ENCODE data around the gene UBR2. TPM values are rescaled to one million over a fixed set of nuclear protein-coding genes. Genes with fewer than 3 reads are reported as not detected.
"Not testable (repeated sequence)": the region's sequence is repeated elsewhere in the genome, so short reads cannot be mapped to it uniquely, and the experiment has no call there.

The UBR2 gene
- total RNA-seq, 1 donor from 2014 or later, result 30.0 TPM

DNA sequence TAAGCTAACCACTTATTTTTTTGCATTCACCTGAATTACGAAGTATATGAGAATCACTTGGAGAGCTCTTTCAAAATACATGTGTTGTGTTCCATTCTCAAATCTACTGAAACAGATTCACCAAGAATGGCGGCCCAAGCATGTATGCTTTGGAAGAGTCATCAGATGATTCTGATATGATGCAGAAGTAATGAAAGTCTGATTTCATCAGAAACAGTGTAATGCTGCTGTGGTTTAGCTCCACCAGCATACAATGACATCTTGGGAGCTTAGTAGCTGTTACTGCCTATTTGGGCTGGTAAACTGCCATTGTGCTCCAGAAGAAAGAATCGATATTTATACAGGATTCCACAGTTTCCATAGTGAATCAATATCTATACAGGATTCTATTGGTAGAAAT is 52.9 kb downstream of the UBR2 start:
- intact Hi-C loops (cut with micrococcal nuclease), result no loop called here

GRCh38 chr6:42618105-42618504 is 54.3 kb downstream of the UBR2 start:
- intact Hi-C loops (cut with micrococcal nuclease), result no loop called here

GRCh38 chr6:42618686-42619085 is 54.9 kb downstream of the UBR2 start:
- intact Hi-C loops (cut with micrococcal nuclease), result no loop called here

DNA sequence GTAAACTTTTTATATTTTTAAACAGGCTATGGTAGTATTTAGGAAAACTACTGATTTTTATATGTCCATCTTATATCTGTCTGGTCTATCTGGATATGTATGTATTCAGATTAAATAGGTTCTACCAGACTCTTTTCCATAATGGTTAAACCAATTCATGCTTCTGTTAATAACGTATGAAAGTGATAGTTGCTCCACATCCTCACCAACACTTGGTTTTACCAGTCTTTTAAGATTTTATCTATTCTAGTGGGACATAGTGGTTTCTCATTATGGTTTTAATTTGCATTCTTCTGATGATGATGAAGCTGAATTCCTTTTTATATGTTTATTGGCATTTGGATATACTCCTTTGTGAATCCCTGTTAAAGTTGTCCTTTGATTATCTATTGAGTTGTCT is 56.1 kb downstream of the UBR2 start:
- intact Hi-C loops (cut with micrococcal nuclease), result no loop called here

DNA sequence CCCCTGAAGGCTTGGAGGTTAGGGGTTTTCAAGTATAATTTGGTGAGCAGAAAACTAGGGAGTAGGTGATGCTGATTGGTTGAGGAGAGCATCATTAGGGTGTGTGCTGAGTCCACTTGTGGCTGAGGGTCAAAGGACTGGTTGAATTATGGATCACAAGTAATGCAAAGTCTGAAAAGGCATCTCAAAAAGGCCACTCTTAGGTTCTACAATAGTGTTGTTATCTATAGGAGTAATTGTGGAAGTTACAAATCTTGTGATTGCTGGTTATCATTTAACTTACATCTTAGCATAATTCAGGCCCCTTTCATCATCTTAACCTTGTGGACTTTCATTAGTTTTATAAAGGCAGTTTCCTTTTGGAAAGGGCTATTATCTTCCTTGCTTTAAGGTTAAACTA is 60.8 kb downstream of the UBR2 start:
- intact Hi-C loops (cut with micrococcal nuclease), result no loop called here

DNA sequence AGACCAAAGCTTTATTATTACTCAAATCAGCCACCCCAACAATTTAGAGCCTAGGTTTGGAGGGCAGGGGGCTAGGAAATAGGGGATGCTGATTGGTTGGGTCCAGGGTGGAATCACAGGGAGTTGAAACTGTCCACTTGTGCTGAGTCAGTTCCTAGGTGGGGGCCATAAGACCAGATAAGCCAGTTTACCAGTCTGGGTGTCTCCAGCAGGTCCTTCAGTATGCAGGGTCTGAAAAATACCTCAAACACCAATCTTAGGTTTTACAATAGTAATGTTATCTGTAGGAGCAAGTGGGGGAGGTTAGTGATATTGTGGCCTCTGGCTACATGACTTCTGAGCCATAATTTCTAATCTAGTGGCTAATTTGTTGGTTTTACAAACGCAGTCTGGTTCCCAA is 63.2 kb downstream of the UBR2 start:
- intact Hi-C loops (cut with micrococcal nuclease), result no loop called here

- intact Hi-C loops (cut with micrococcal nuclease), result no loop called here
Measured at GRCh38 chr6:42627674-42628073, 63.8 kb downstream of the UBR2 start.

GRCh38 chr6:42628604-42629003 is 64.8 kb downstream of the UBR2 start:
- intact Hi-C loops (cut with micrococcal nuclease), result no loop called here

DNA sequence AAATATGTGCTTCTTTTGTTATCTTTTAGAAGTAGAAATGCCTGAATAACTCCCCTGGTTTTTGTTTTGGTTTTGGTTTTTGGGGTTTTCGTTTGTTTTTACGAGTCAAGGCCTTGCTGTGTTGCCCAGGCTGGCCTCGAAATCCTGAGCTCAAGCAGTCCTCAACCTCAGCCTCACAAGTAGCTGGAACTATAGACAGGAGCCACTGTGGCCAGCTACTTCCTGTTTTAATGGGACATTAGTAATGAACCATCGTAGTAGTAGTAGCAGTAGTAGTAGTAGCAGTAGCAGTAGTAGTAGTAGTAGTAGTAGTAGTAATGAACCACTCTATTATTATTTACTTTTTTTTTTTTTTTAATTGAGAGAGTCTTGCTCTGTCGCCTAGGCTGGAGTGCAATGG is 66.0 kb downstream of the UBR2 start:
- intact Hi-C loops (cut with micrococcal nuclease), result no loop called here

DNA sequence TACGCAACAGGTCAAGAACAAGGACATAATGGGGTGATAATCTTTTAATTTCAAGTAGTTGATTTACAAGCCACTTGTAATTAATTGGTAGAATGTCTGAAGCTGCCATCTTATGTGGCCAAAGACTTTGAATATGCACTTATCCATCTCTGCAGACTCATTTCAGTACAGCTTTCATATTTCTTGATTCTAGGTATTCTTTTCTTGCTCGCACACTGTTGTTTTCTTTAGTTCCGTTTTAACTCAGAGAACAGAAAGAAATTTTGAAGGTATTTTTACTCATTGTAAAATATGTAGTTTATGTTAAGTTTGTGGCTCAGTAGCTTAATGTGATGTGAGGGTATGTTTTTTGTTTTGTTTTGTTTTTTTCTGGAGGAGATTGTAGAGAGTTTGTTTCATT is 73.9 kb downstream of the UBR2 start:
- intact Hi-C loops (cut with micrococcal nuclease), result no loop called here

DNA sequence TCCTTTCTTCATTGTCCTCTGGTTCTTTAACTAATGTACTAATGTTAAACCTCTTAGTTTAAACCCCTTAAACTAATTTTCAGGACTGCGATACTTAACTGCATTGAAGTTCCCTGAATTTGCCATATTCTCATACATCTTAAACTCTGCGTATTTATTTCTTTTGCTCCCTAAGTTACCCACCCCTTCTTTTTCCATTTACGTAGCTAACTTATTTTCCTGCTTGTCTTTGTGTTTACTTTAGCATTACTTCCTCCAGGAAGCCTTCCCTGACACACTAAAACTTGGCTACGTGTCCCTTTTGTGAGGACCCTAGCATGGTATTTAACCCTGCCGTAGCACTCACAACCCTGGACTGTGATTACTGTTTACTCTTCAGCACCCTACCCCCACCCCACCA is 79.0 kb downstream of the UBR2 start:
- intact Hi-C loops (cut with micrococcal nuclease), result no loop called here

DNA sequence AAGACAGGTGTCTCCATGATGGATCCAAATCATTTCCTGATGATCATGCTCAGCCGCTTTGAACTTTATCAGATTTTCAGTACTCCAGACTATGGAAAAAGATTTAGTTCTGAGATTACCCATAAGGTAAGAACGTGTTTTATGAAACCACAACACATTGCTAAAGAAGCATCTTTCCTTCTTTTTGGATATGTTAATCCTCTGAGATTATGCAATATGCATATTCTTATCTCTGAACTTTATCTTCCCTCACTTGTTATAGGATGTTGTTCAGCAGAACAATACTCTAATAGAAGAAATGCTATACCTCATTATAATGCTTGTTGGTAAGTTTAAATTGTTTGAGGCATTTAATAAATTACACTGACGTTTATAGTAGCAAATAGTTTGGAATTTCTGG is 80.4 kb downstream of the UBR2 start:
- intact Hi-C loops (cut with micrococcal nuclease), result no loop called here

DNA sequence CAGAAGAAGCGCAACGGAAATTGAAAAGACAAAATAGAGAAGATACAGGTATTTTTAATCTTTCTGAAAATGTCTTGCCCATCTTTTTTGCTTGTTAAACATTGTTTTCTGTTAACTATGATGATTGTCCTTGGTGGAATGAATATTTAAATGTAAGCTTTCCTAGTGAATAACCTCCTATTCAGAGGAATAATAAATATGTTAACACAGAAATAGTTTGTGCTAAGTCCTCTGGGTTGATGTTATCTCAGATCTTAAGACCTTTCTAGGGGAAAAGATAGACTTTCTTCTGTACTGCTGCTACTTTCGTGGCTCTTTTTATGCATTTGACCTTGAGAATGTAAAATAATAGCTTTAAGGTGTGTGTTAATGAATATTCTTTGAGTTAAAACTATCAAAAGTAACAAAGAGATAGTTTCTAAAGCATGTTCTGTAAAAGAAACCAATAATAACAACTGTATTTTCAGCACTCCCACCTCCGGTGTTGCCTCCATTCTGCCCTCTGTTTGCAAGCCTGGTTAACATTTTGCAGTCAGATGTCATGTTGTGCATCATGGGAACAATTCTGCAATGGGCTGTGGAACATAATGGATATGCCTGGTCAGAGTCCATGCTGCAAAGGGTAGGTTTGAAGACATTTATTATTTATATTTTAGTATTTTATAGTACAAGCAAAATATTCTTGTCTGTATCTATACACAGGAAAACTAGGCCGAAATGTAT is 88.4 kb downstream of the UBR2 start:
- intact Hi-C loops (cut with micrococcal nuclease), result no loop called here

- intact Hi-C loops (cut with micrococcal nuclease), result no loop called here
Measured at GRCh38 chr6:42653851-42654250, 90.0 kb downstream of the UBR2 start.

GRCh38 chr6:42659806-42660205 is 96.0 kb downstream of the UBR2 start:
- intact Hi-C loops (cut with micrococcal nuclease), result no loop called here

DNA sequence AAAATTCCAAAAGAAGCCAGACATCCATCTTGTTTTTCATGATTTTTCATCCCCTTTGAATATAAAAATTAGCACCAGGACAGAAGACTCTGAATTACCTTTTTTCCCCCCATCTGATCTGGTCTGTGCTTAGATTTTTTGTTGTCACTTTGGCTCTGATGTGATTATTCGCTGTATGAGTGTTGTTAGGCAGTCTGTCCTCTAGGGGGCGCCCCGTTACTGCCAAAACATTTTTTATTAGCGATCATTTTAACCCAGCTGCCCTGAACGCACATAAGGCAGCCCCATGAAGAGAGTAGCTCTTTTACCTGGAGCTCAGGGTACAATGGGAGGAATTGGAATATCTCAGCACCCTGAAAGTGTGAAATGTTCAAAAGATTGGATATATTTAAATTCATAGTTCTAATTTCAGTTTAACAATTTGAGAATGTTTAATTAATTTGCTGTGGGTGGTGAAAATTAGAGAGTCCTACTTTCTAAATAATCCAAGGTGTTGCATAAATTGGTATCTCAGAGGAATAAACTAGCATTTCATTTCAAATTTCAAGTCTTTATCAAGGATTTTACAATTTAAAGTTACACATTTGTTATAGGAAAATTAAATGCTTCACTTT is 97.8 kb downstream of the UBR2 start:
- intact Hi-C loops (cut with micrococcal nuclease), result loop anchor here (1.0 kb wide), 3 partner anchors 65 to 238 kb away; no protein-coding TSS in a partner anchor

- intact Hi-C loops (cut with micrococcal nuclease), result no loop called here
Measured at GRCh38 chr6:42664718-42665117, 100.9 kb downstream of the UBR2 start.

DNA sequence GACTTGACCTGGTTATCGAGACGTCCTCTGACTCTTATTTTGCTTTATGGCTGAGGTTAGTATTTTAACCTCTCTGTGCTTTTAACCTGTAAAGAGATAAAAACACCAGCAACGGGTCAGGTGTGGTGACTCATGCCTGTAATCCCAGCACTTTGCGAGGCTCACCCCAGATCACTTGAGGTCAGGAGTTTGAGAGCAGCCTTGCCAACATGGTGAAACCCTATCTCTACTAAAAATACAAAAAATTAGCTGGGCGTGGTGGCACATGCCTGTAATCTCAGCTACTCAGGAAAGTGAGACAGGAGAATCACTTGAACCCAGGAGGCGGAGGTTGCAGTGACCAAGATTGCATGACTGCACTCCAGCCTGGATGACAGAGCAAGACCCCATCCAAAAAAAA is 110.5 kb downstream of the UBR2 start:
- intact Hi-C loops (cut with micrococcal nuclease), result not testable (repeated sequence)

DNA sequence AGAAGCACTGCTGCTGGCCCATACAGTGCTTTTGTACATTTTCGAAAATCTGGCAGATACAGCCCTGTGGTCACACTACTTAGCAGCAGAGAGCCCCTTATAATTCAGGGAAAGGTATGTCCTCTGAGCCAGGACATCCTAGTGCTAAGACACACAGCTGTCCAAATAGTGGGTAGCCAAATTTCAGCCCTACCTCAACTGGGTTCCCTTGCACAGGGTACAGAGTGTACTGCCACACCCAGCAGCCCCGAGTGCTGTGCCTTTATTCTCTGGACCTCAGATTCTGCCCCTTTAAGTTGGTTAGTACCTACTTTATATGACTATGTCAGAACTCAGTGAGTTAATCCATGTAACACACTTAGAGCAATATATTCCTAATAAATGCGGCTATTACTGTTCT is 111.0 kb downstream of the UBR2 start:
- intact Hi-C loops (cut with micrococcal nuclease), result no loop called here

- intact Hi-C loops (cut with micrococcal nuclease), result no loop called here
Measured at GRCh38 chr6:42679358-42679757, 115.5 kb downstream of the UBR2 start.

DNA sequence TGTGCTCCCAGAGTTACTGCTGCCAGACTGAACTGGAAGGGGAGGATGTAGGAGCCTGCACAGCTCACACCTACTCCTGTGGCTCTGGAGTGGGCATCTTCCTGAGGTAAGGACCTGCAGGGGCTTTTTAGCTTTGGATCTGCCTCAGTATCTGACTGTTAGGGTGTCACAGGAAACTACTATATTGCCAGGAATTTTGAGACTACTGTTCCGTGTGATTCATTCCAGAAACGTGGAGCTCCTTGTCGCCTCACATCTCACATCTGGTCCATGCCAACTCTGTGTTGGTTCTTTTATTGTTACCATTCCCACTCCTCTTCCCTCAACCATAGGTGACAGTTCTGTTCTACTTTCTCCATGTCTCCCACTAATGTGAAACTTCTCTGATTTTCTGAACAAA is 124.5 kb downstream of the UBR2 start:
- intact Hi-C loops (cut with micrococcal nuclease), result no loop called here

GRCh38 chr6:42689371-42689770 is 125.5 kb downstream of the UBR2 start:
- intact Hi-C loops (cut with micrococcal nuclease), result no loop called here

DNA sequence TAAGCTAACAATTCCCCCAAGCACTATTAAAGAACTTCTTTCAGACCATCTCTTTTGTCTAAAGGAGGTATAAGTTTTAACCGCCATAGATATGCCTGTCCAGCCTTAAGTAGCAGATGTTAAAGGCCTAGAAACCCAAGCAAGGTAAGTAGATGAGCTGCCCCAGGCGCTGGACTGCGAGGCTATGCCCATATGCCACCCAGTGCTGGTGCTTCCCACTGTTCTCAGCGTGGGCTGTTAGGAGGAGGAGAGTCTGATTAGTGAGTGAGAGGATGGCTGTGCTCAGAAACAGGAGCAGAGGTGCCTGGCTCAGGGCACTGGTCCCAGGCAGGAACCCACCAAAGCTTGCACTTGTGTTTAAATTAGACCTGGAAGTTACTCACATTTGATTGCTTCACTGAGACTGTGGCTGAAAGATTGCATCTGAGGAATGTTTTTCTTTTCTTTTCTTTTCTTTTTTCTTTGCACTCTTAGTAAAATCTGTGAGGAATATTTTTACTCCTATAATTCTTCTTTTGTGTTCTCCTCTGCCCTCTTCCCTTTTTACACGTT is 126.4 kb downstream of the UBR2 start:
- intact Hi-C loops (cut with micrococcal nuclease), result no loop called here
